HG03039 (cell line): ENCODE measurements around the gene RYR3.

Source experiments
- ATAC-seq: cut with Tn5 transposase; IDR thresholded peaks from one replicate; pipeline ENCODE4 v1.9.1; 2021; ENCODE audit warnings: mild to moderate bottlenecking, moderate library complexity; ENCODE audit not compliant: unreplicated experiment

RYR3 gene

GRCh38 chr15:33859992-33860545 is 549.3 kb downstream of the RYR3 start:
- no peak for ATAC-seq

GRCh38 chr15:33860754-33861153 is 550.0 kb downstream of the RYR3 start:
- ATAC-seq: no peak

- ATAC-seq: no peak
These were observed 553.8 kb downstream of the RYR3 start for GRCh38 chr15:33864360-33865075.

GRCh38 chr15:33865416-33865815 is 554.6 kb downstream of the RYR3 start:
- ATAC-seq: no peak

- ATAC-seq: no peak
These were observed 555.5 kb downstream of the RYR3 start for GRCh38 chr15:33866101-33866737.

GRCh38 chr15:33871980-33872379 is 561.2 kb downstream of the RYR3 start:
- no peak for ATAC-seq

- ATAC-seq: no peak
These were observed 561.8 kb downstream of the RYR3 start for GRCh38 chr15:33872416-33873106.

GRCh38 chr15:33874156-33874555 is 563.4 kb downstream of the RYR3 start:
- no peak for ATAC-seq

GRCh38 chr15:33882921-33883320 is 572.2 kb downstream of the RYR3 start:
- ATAC-seq: no peak

- ATAC-seq: no peak
These were observed 577.4 kb downstream of the RYR3 start for GRCh38 chr15:33888176-33888575.

GRCh38 chr15:33894193-33894592 is 583.4 kb downstream of the RYR3 start:
- ATAC-seq: no peak

- ATAC-seq: no peak
These were observed 591.3 kb downstream of the RYR3 start for GRCh38 chr15:33902043-33902442.

GRCh38 chr15:33903661-33904060 is 592.9 kb downstream of the RYR3 start:
- no peak for ATAC-seq

GRCh38 chr15:33907326-33907725 is 596.6 kb downstream of the RYR3 start:
- ATAC-seq: no peak

- no peak for ATAC-seq
These were observed 597.6 kb downstream of the RYR3 start for GRCh38 chr15:33908406-33908805.

GRCh38 chr15:33910741-33911140 is 600.0 kb downstream of the RYR3 start:
- no peak for ATAC-seq

GRCh38 chr15:33912326-33912725 is 601.6 kb downstream of the RYR3 start:
- ATAC-seq: no peak

GRCh38 chr15:33913459-33913858 is 602.7 kb downstream of the RYR3 start:
- no peak for ATAC-seq
